ENCODE measurements around the gene PCDHB14.
"Not testable (repeated sequence)": the region's sequence is repeated elsewhere in the genome, so short reads cannot be mapped to it uniquely, and the experiment has no call there.

- not testable (repeated sequence) for TF ChIP-seq CTCF, POLR2A (IDR thresholded peaks at IDR 0.05)
Measured at GRCh38 chr5:141189131-141189530, 34.0 kb upstream of the PCDHB14 start.
